Ovary (tissue), 9 donors: ENCODE data around the gene PLS1. TPM values are rescaled to one million over a fixed set of nuclear protein-coding genes. Genes with fewer than 3 reads are reported as not detected.

Experiments used
- DNase-seq, 5 donors: peaks; one replicate each; pipeline ENCODE4 v3.0.0-alpha.2; 2019 to 2020
- H3K27ac ChIP-seq, 2 donors: fragments of 200-600 bp; one replicate each; pipeline versions ENCODE4 v1.5.1 to v1.8.0; 2019 to 2022
- H3K27me3 ChIP-seq: fragments of 200-600 bp; one replicate; pipeline ENCODE4 v1.8.0; 2022
- H3K36me3 ChIP-seq: fragments of 200-600 bp; sonication (generic); one replicate; pipeline ENCODE4 v1.5.1; 2019
- H3K4me1 ChIP-seq: one replicate; pipeline ENCODE4 v1.8.1; 2013; ENCODE audit warnings: mild to moderate bottlenecking, moderate library complexity; ENCODE audit not compliant: insufficient read depth
- H3K4me3 ChIP-seq: fragments of 200-600 bp; sonication (generic); one replicate; pipeline ENCODE4 v1.5.1; 2017
- H3K9me3 ChIP-seq, 2 donors: fragments of 200-600 bp in 1 of 2; sonication (generic) in 1 of 2; one replicate each; pipeline versions ENCODE4 v1.5.1 to v1.8.1; 2013 to 2019; ENCODE audit warnings: mild to moderate bottlenecking in 1 of 2, moderate library complexity in 1 of 2
- CTCF ChIP-seq, 3 donors: fragments of 450-650 bp in 2 of 3; fragments of 200-600 bp in 1 of 3; IDR thresholded peaks; one replicate each; pipeline versions ENCODE4 v1.5.1 to v1.8.0; 2016 to 2022; ENCODE audit warnings: antibody characterized with exemption in 3 of 3, mild to moderate bottlenecking in 1 of 3
- EP300 ChIP-seq: sonication (generic); formaldehyde crosslinking; IDR thresholded peaks from one replicate; pipeline ENCODE4 v1.6.1; 2017; ENCODE audit warnings: antibody characterized with exemption
- POLR2A ChIP-seq: fragments of 450-650 bp; IDR thresholded peaks from one replicate; pipeline ENCODE4 v1.6.1; 2017; ENCODE audit warnings: antibody characterized with exemption, mild to moderate bottlenecking, moderate library complexity
- WGBS, 3 donors: extraction: QIAGEN DNeasy Blood & Tissue Kit in 1 of 3; methylation state at CpG; one replicate each; pipeline versions ENCODE4 v1.1.5 to v1.1.7; 2013 to 2017; 5-methylcytosine and 5-hydroxymethylcytosine counted together
- intact Hi-C, 4 donors: fragments of 100-400 bp; cut with DNase I; formaldehyde crosslinking; loops; one replicate each; pipeline versions ENCODE4 v1.11.0 to v1.15.1; 2022 to 2023
- polyA plus RNA-seq, 2 donors: library from polyadenylated mRNA; stranded (reverse); fragments of 200-250 nt in 1 of 2; fragments of 350-450 nt in 1 of 2; fragmentation: Illumina TruSeq in 1 of 2; extraction: RNeasy Lipid Tissue Mini Kit (QIAGEN cat#74804) in 1 of 2; gene quantifications; one replicate each; pipeline ENCODE4 v1.2.3, GENCODE V29; 2013 to 2014
- total RNA-seq, 7 donors: library from RNA; depleted of rRNA in 2 of 7; stranded (reverse); fragments of >200 nt in 2 of 7; fragmentation: NEBNext Ultra II Directional in 3 of 7; extraction: Animal tissue kit (Norgen Biotek cat#: 25700) in 3 of 7; gene quantifications; one replicate each; pipeline versions ENCODE4 v1.1.0 to v1.2.4, GENCODE V29; 2016 to 2023
- donor health status: DM: no; HTN: no; CAD: no; lungs with moderate emphysema.
- donor health status: DM: no; HTN: no; CAD: no.
- donor health status: Bipolar disorder and iron deficiency.
- donor health status: DM: yes; HTN: yes; CAD: no.
- donor health status: DM: no; HTN: no; CAD: no.
- donor health status: DM: yes; HTN: yes; CAD: no.

Gene PLS1
- total and polyA plus RNA-seq, 9 donors: 0.61 to 6.9 (median 1.7) TPM

- Histone ChIP-seq H3K4me1 (no peaks in the 10 kb centered on the region), H3K4me3 (no peak overlapping the region), H3K27me3 (no peaks in the 10 kb centered on the region), H3K9me3 (no peaks in the 10 kb centered on the region), H3K36me3 (no peaks in the 10 kb centered on the region), H3K27ac (no peak overlapping the region)
- no peak for DNase-seq
- intact Hi-C loops: no loop called here
- no peak for TF ChIP-seq CTCF (IDR thresholded peaks at IDR 0.05)
- TF ChIP-seq EP300: no peak
- no peak for TF ChIP-seq POLR2A
- WGBS, 3 donors: 85 to 94% (median 89%) methylated on average over 2 of the region's 2 CpGs
Observed at GRCh38 chr3:142622405-142622804, 26.2 kb downstream of the PLS1 start.

GRCh38 chr3:142623194-142623593, 27.0 kb downstream of the PLS1 start:
- TF ChIP-seq EP300: no peak
- TF ChIP-seq POLR2A: no peak
- no peak for TF ChIP-seq CTCF (IDR thresholded peaks at IDR 0.05)
- H3K27ac ChIP-seq: no peak overlapping the region
- DNase-seq: no peak
- intact Hi-C loops: no loop called here
- H3K4me3 ChIP-seq: no peak overlapping the region
- no peaks in the 10 kb centered on the region for H3K9me3 ChIP-seq
- H3K4me1 ChIP-seq: no peaks in the 10 kb centered on the region
- no peaks in the 10 kb centered on the region for H3K27me3 ChIP-seq
- H3K36me3 ChIP-seq: no peaks in the 10 kb centered on the region

- TF ChIP-seq EP300: no peak
- TF ChIP-seq POLR2A: no peak
- TF ChIP-seq CTCF (IDR thresholded peaks at IDR 0.05): no peak
- Histone ChIP-seq H3K4me1 (no peaks in the 10 kb centered on the region), H3K4me3 (no peak overlapping the region), H3K27me3 (no peaks in the 10 kb centered on the region), H3K9me3 (no peaks in the 10 kb centered on the region), H3K36me3 (no peaks in the 10 kb centered on the region), H3K27ac (no peak overlapping the region)
- no peak for DNase-seq
- intact Hi-C loops: no loop called here
- WGBS, 3 donors: 68 to 76% (median 73%) methylated on average over 2 of the region's 2 CpGs
Observed at GRCh38 chr3:142624341-142625152, 28.4 kb downstream of the PLS1 start.

- Histone ChIP-seq H3K27ac (no peak overlapping the region), H3K4me3 (no peak overlapping the region), H3K36me3 (no peaks in the 10 kb centered on the region), H3K9me3 (no peaks in the 10 kb centered on the region), H3K4me1 (no peaks in the 10 kb centered on the region), H3K27me3 (no peaks in the 10 kb centered on the region)
- intact Hi-C loops: no loop called here
- DNase-seq: no peak
- TF ChIP-seq EP300 (no peak), CTCF (IDR thresholded peaks at IDR 0.05) (no peak), POLR2A (no peak)
- WGBS, 3 donors: 86 to 95% (median 87%) methylated on average over 2 of the region's 2 CpGs
Observed at GRCh38 chr3:142625153-142625440, 28.9 kb downstream of the PLS1 start.
